NCI-H2107 treated with DMSO at 0.1 percent for 48 hours (cell line): ENCODE data around the gene CGNL1.
A peak's percentile ranks its signal among the peaks of the same experiment; 100 is the strongest.

Experiments
- DNase-seq: peaks from one replicate; lab custom pipeline; 2025; ENCODE audit not compliant: unreplicated experiment; lab: John Stamatoyannopoulos, UW

Gene CGNL1

GRCh38 chr15:57421110-57421509 lies 44.8 kb downstream of the CGNL1 start:
- DNase-seq: no peak

DNA sequence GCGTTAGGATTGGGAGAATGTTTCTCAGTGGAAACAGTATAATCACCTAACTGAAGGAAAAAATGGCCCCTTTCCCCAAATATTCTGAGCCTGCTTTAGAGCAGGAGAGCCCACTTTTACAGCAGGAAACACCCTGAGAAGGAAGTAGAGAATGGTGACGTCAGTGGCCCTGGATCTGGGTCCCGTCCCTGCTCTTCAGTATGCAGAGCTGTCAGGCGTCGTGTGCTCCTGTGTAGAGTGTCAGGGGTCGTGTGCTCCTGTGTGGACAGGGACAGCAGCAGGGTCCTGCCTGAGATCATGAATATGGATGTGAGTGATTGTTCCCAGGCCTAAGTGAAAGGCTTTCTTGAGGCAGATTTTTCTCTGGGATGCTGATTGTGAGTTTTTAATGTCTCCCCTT lies 45.2 kb downstream of the CGNL1 start:
- DNase-seq: no peak

GRCh38 chr15:57422113-57422754 lies 45.9 kb downstream of the CGNL1 start:
- no peak for DNase-seq

GRCh38 chr15:57423599-57424140 lies 47.4 kb downstream of the CGNL1 start:
- no peak for DNase-seq

GRCh38 chr15:57424628-57425405 lies 48.5 kb downstream of the CGNL1 start:
- DNase-seq: no peak

DNA sequence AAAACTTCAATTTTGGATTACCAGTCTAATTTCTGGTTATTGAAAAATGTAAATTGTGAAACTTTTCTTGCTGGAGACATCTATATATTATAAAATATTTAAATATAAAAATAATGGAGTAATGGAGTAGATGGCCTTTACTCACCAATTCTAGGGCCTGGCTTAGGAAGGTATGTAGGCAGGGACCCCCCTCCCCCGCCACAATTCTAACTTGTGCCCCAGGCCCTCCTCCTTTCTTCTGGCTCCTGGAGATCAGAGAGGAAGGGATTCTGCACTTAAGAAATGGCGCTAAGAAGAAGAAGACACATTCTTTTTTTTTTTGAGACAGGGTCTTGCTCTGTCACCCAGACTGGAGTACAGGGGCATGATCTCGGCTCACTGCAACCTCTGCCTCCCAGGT lies 49.5 kb downstream of the CGNL1 start:
- no peak for DNase-seq

DNA sequence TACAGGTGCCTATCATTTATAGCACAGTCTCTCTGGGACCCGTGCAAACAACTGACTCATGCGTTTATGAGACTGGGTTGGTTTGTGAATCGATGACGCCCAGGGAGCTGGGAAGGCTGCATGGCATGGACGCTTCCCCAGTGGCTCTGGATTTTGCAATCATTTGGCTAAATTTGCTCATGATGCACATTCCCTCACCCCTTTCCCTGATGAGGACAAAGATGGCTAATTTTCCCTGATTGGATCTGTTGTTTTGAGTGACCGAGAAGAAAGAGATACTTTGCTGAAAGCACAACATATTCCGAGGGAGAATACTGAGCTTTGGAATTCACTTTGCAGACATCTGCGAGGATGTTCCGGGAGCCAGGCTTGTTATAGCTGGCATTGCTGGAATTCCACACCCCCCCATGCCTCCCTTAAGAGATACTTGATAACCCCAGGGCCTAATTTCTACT lies 51.1 kb downstream of the CGNL1 start:
- DNase-seq: no peak

GRCh38 chr15:57432141-57432741 lies 55.9 kb downstream of the CGNL1 start:
- no peak for DNase-seq

GRCh38 chr15:57436166-57436565 lies 59.9 kb downstream of the CGNL1 start:
- no peak for DNase-seq

DNA sequence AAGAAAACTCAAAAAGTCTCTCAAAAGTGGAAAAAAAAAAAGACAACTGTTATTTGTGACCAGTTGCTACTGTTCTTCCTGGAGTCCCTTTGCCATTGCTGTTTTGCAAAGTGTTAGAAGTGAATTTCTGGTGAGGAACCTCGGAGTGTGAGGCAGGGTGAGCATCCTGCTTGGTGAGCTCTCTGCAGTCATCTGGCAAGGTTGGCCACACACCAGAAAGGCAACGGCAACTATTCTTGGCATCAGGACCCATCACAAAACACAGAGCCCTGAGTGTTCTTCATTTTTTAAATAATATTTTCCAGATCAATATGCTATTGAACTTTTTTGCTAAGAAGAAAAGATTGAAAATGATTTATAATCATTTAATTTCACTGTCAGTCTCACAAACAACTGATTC lies 60.7 kb downstream of the CGNL1 start:
- DNase-seq: no peak

DNA sequence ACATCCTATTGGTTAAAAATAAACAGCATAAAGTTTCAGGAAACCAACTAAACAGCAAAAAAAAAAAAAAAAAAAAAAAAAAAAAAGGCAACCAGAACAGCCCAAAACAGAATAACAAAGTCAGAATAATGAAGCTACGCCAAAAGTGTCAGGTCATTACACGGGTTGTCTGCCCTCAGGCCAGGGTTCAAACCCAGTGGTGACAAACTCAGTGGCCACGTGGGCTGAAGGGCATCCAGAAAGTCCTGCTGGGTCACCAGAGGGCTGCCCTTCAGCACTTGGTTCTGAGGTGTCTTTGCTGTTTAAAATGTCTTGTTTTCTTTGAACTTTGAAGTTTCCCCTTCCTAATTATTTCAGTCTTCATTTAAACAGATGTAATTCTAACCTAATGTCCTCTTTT lies 61.3 kb downstream of the CGNL1 start:
- no peak for DNase-seq

- DNase-seq: no peak
These were observed 61.9 kb downstream of the CGNL1 start for GRCh38 chr15:57438166-57438565.

GRCh38 chr15:57439128-57440027 lies 63.1 kb downstream of the CGNL1 start:
- DNase-seq: no peak

GRCh38 chr15:57440167-57440566 lies 63.9 kb downstream of the CGNL1 start:
- DNase-seq: no peak

DNA sequence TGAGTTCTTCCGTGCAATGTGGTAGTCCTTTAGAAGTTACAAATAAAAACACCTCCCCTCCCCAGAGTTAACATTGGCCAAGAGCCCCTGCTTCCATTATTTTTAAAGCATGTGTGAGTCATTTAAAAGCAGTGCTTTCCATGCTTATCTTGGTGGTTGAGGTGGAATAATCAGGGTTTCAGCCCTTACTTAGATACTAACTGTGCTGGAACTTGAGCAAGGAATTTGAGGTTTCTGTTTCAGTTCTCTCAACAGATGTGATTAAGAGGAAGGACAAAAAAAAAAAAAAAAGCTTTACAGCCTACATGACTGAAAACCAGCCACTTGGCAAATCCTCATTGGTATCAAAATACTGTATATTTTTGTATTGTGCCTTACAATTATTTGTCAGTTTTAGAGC lies 64.5 kb downstream of the CGNL1 start:
- no peak for DNase-seq

- DNase-seq: no peak
These were observed 66.0 kb downstream of the CGNL1 start for GRCh38 chr15:57442335-57442734.

- no peak for DNase-seq
These were observed 67.2 kb downstream of the CGNL1 start for GRCh38 chr15:57443486-57443885.

DNA sequence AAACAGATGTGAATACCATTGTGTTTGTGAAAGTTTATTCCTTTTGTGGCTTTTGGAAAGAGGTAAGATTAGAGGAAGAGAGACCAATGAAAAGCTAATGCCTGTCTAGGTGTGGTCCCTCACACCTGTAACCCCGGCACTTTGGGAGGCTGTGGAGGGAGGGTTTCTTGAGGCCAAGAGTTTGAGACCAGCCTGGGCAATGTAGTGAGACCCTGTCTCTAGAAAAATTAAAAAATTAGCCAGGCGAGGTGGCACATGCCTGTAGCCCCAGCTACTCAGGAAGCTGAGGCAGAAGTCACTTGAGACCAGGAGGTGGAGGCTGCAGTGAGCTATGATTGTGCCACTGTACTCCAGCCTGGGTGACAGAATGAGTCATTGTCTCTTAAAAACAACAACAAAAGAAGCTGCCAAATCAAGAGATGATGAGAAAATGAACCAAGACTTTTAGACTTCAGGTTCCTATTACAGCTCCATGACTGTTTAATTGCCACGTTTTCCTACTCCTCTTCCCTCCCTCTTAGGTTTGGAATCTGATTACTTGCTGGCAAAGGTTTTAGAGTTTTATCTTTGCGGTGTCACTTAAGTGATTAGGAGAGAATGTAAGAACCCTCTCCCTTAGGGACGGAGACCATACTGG lies 68.7 kb downstream of the CGNL1 start:
- peak; percentile 33 for DNase-seq

GRCh38 chr15:57445872-57446271 lies 69.6 kb downstream of the CGNL1 start:
- no peak for DNase-seq

GRCh38 chr15:57446393-57446792 lies 70.1 kb downstream of the CGNL1 start:
- DNase-seq: no peak
